Stimulated activated effector memory CD8-positive, alpha-beta T cell treated with anti-CD3 and anti-CD28 coated beads, Interleukin-12 subunit alpha, Interleukin-12 subunit beta, amount 100 ng/mL, for 72 hours (primary cell): Measurements from ENCODE around the gene HNRNPH1.

ENCODE experiments used
- ATAC-seq: fragments of 150-1000 bp; cut with Tn5 transposase; 2 replicates; pipeline ENCODE4 v1.10.0; 2021
- DNase-seq, 2 donors: peaks; one replicate each; pipeline ENCODE4 v3.0.0; 2021 to 2022; ENCODE audit warnings: low spot score in 2 of 2
- H3K27ac Mint-ChIP-seq: one replicate; pipeline ENCODE4 v1.8.0; 2022; ENCODE audit warnings: mild to moderate bottlenecking, mixed read lengths
- H3K36me3 Mint-ChIP-seq: one replicate; pipeline ENCODE4 v1.8.0; 2022; ENCODE audit warnings: mild to moderate bottlenecking, mixed read lengths
- H3K4me1 Mint-ChIP-seq: one replicate; pipeline ENCODE4 v1.8.0; 2022; ENCODE audit warnings: mixed read lengths
- H3K4me3 Mint-ChIP-seq: one replicate; pipeline ENCODE4 v1.8.0; 2022; ENCODE audit warnings: mild to moderate bottlenecking, mixed read lengths
- H3K9me3 Mint-ChIP-seq: one replicate; pipeline ENCODE4 v1.8.0; 2022; ENCODE audit warnings: mixed read lengths

HNRNPH1 gene

GRCh38 chr5:179599566-179599965 lies 23.9 kb downstream of the HNRNPH1 start:
- H3K27ac Mint-ChIP-seq = peak overlapping the region; percentile 67
- no peak overlapping the region for H3K4me3 Mint-ChIP-seq
- ATAC-seq = no peak
- no peak for DNase-seq
- no peaks in the 10 kb centered on the region for H3K9me3 Mint-ChIP-seq
- no peaks in the 10 kb centered on the region for H3K4me1 Mint-ChIP-seq
- H3K36me3 Mint-ChIP-seq = peaks cover 96% of the 10 kb centered on the region

- Mint-ChIP-seq H3K4me3 (no peak overlapping the region), H3K9me3 (no peaks in the 10 kb centered on the region), H3K36me3 (peaks cover 96% of the 10 kb centered on the region), H3K4me1 (no peaks in the 10 kb centered on the region), H3K27ac (peak overlapping the region; percentile 58)
- no peak for ATAC-seq
- DNase-seq = no peak
Observed at GRCh38 chr5:179599100-179599499, 24.4 kb downstream of the HNRNPH1 start.

GRCh38 chr5:179596421-179596820 lies 27.1 kb downstream of the HNRNPH1 start:
- Mint-ChIP-seq H3K36me3 (peaks cover 100% of the 10 kb centered on the region), H3K9me3 (no peaks in the 10 kb centered on the region), H3K27ac (no peak overlapping the region), H3K4me1 (no peaks in the 10 kb centered on the region), H3K4me3 (no peak overlapping the region)
- DNase-seq = no peak
- no peak for ATAC-seq

- DNase-seq (no peak), ATAC-seq (no peak)
- Mint-ChIP-seq H3K27ac (no peak overlapping the region), H3K36me3 (peaks cover 100% of the 10 kb centered on the region), H3K4me3 (no peak overlapping the region), H3K4me1 (no peaks in the 10 kb centered on the region), H3K9me3 (no peaks in the 10 kb centered on the region)
Observed at GRCh38 chr5:179595916-179596315, 27.6 kb downstream of the HNRNPH1 start.

- Mint-ChIP-seq H3K9me3 (no peaks in the 10 kb centered on the region), H3K27ac (peak overlapping the region; percentile 37), H3K36me3 (peaks cover 98% of the 10 kb centered on the region), H3K4me1 (no peaks in the 10 kb centered on the region), H3K4me3 (no peak overlapping the region)
- ATAC-seq (no peak), DNase-seq (no peak)
Observed at GRCh38 chr5:179588166-179588565, 35.3 kb downstream of the HNRNPH1 start.

- DNase-seq (no peak), ATAC-seq (no peak)
- no peaks in the 10 kb centered on the region for H3K9me3 Mint-ChIP-seq
- no peaks in the 10 kb centered on the region for H3K4me1 Mint-ChIP-seq
- H3K27ac Mint-ChIP-seq = peak overlapping the region; percentile 76
- no peak overlapping the region for H3K4me3 Mint-ChIP-seq
- H3K36me3 Mint-ChIP-seq = peaks cover 98% of the 10 kb centered on the region
Observed at GRCh38 chr5:179585941-179586401, 37.5 kb downstream of the HNRNPH1 start.

GRCh38 chr5:179577286-179577960 lies 46.0 kb downstream of the HNRNPH1 start:
- no peaks in the 10 kb centered on the region for H3K4me1 Mint-ChIP-seq
- DNase-seq (no peak), ATAC-seq (no peak)
- no peak overlapping the region for H3K4me3 Mint-ChIP-seq
- no peak overlapping the region for H3K27ac Mint-ChIP-seq
- H3K36me3 Mint-ChIP-seq = peaks cover 90% of the 10 kb centered on the region
- H3K9me3 Mint-ChIP-seq = no peaks in the 10 kb centered on the region

- Mint-ChIP-seq H3K4me1 (no peaks in the 10 kb centered on the region), H3K27ac (no peak overlapping the region), H3K4me3 (no peak overlapping the region), H3K9me3 (no peaks in the 10 kb centered on the region), H3K36me3 (peaks cover 93% of the 10 kb centered on the region)
- DNase-seq = no peak
- ATAC-seq = no peak
Observed at GRCh38 chr5:179572386-179572785, 51.1 kb downstream of the HNRNPH1 start.

GRCh38 chr5:179568721-179569120 lies 54.8 kb downstream of the HNRNPH1 start:
- peak overlapping the region; percentile 20 for H3K27ac Mint-ChIP-seq
- ATAC-seq = no peak
- H3K9me3 Mint-ChIP-seq = no peaks in the 10 kb centered on the region
- DNase-seq = no peak
- peaks cover 100% of the 10 kb centered on the region for H3K36me3 Mint-ChIP-seq
- no peaks in the 10 kb centered on the region for H3K4me1 Mint-ChIP-seq
- no peak overlapping the region for H3K4me3 Mint-ChIP-seq

- H3K9me3 Mint-ChIP-seq = no peaks in the 10 kb centered on the region
- ATAC-seq (no peak), DNase-seq (no peak)
- H3K4me3 Mint-ChIP-seq = no peak overlapping the region
- H3K36me3 Mint-ChIP-seq = peaks cover 100% of the 10 kb centered on the region
- no peak overlapping the region for H3K27ac Mint-ChIP-seq
- H3K4me1 Mint-ChIP-seq = no peaks in the 10 kb centered on the region
Observed at GRCh38 chr5:179564526-179564925, 58.9 kb downstream of the HNRNPH1 start.
